Endodermal cell (in vitro differentiated cells): Measurements from ENCODE around the gene GADL1. TPM values are rescaled to one million over a fixed set of nuclear protein-coding genes. Genes with fewer than 3 reads are reported as not detected.

ENCODE experiments used
- DNase-seq: peaks from one replicate; pipeline ENCODE4 v3.0.0-alpha.2; 2017
- H3K27ac ChIP-seq: 2 replicates; pipeline ENCODE4 v1.5.1; 2013; ENCODE audit warnings: mild to moderate bottlenecking, low read depth, low read length, moderate library complexity
- H3K27me3 ChIP-seq: 2 replicates; pipeline ENCODE4 v1.6.1; 2013; ENCODE audit warnings: mild to moderate bottlenecking, low read length, moderate library complexity; ENCODE audit not compliant: insufficient read depth, control insufficient read depth, poor library complexity, severe bottlenecking
- H3K36me3 ChIP-seq: 2 replicates; pipeline ENCODE4 v1.7.0; 2013; ENCODE audit warnings: mild to moderate bottlenecking, low read length, moderate library complexity; ENCODE audit not compliant: control insufficient read depth, insufficient read depth
- H3K4me1 ChIP-seq: one replicate; pipeline ENCODE4 v1.7.0; 2013; ENCODE audit warnings: low read length; ENCODE audit not compliant: control insufficient read depth, insufficient read depth
- H3K4me3 ChIP-seq: 2 replicates; pipeline ENCODE4 v1.5.1; 2013; ENCODE audit warnings: mild to moderate bottlenecking, low read length, moderate library complexity
- H3K9ac ChIP-seq: 2 replicates; pipeline ENCODE4 v1.6.1; 2013; ENCODE audit warnings: mild to moderate bottlenecking, low read length, moderate library complexity; ENCODE audit not compliant: poor library complexity, severe bottlenecking; ENCODE audit errors: extremely low read depth
- H3K9me3 ChIP-seq: 2 replicates; pipeline ENCODE4 v1.6.1; 2013; ENCODE audit warnings: mild to moderate bottlenecking, low read length, moderate library complexity; ENCODE audit not compliant: control insufficient read depth
- H3K27ac Mint-ChIP-seq: 2 replicates; pipeline ENCODE4 v1.8.0; 2020; ENCODE audit warnings: mixed read lengths
- H3K27me3 Mint-ChIP-seq: 2 replicates; pipeline ENCODE4 v1.8.0; 2021; ENCODE audit warnings: mild to moderate bottlenecking, mixed read lengths; ENCODE audit not compliant: insufficient read depth
- H3K36me3 Mint-ChIP-seq: 2 replicates; pipeline ENCODE4 v1.8.0; 2020; ENCODE audit warnings: low read depth, mixed read lengths
- H3K4me1 Mint-ChIP-seq: 2 replicates; pipeline ENCODE4 v1.8.0; 2020; ENCODE audit warnings: mixed read lengths
- H3K4me3 Mint-ChIP-seq: 2 replicates; pipeline ENCODE4 v1.8.0; 2020; ENCODE audit warnings: mild to moderate bottlenecking, moderate library complexity, mixed read lengths
- H3K9me3 Mint-ChIP-seq: 2 replicates; pipeline ENCODE4 v1.8.0; 2020; ENCODE audit warnings: mild to moderate bottlenecking, mixed read lengths
- CTCF ChIP-seq: fragments of 200-600 bp; sonication (generic); conservative IDR thresholded peaks from 2 replicates; pipeline ENCODE4 v1.5.0; 2021; ENCODE audit warnings: antibody characterized with exemption, mild to moderate bottlenecking
- WGBS, 2 experiments: methylation state at CpG; one replicate each; pipeline versions ENCODE4 v1.1.5 to v1.1.7; 2013; ENCODE audit warnings: missing lambda C conversion rate in 2 of 2, mixed read lengths in 1 of 2; ENCODE audit not compliant: insufficient coverage in 1 of 2, insufficient read length in 1 of 2; 5-methylcytosine and 5-hydroxymethylcytosine counted together
- total RNA-seq, 2 donors: library from RNA; stranded (reverse); fragmentation: NEBNext Ultra II Directional in 1 of 2; extraction: Animal tissue kit (Norgen Biotek cat#: 25700) in 1 of 2; gene quantifications; 2 replicates in 1 of 2; 3 replicates in 1 of 2; pipeline ENCODE4 v1.2.1, GENCODE V29; 2021

The GADL1 gene
- total RNA-seq, 2 donors from 2014 or later: 0.11 TPM; not detected in 1

- H3K4me1 Mint-ChIP-seq: no peaks in the 10 kb centered on the region
- 88% methylated on average over 2 of the region's 2 CpGs; no CpG with 5 or more reads in 1 of the 2 experiments for WGBS, 2 experiments
- no peak for DNase-seq
These were observed 164.9 kb downstream of the GADL1 start for GRCh38 chr3:30729512-30729911.

GRCh38 chr3:30728143-30728542 is 166.3 kb downstream of the GADL1 start:
- 93% methylated on average over 4 of the region's 4 CpGs; no CpG with 5 or more reads in 1 of the 2 experiments for WGBS, 2 experiments
- Mint-ChIP-seq H3K4me1 (no peaks in the 10 kb centered on the region), H3K9me3 (no peaks in the 10 kb centered on the region), H3K36me3 (no peaks in the 10 kb centered on the region), H3K27me3 (peaks cover 3% of the 10 kb centered on the region), H3K27ac (no peak overlapping the region), H3K4me3 (no peak overlapping the region)
- no peaks in the 10 kb centered on the region for H3K27me3 ChIP-seq
- no peaks in the 10 kb centered on the region for H3K36me3 ChIP-seq
- H3K4me3 ChIP-seq: no peak overlapping the region
- H3K9ac ChIP-seq: no peak overlapping the region
- peak; percentile 18 for TF ChIP-seq CTCF
- no peaks in the 10 kb centered on the region for H3K9me3 ChIP-seq
- DNase-seq: no peak
- H3K27ac ChIP-seq: no peak overlapping the region
- H3K4me1 ChIP-seq: no peaks in the 10 kb centered on the region

More at GRCh38 chr3:30729512-30729911, 164.9 kb downstream of the GADL1 start:
- Mint-ChIP-seq H3K27ac (no peak overlapping the region), H3K27me3 (no peaks in the 10 kb centered on the region), H3K9me3 (no peaks in the 10 kb centered on the region), H3K4me3 (no peak overlapping the region), H3K36me3 (no peaks in the 10 kb centered on the region)
- Histone ChIP-seq H3K9me3 (no peaks in the 10 kb centered on the region), H3K27ac (no peak overlapping the region), H3K27me3 (no peaks in the 10 kb centered on the region), H3K4me3 (no peak overlapping the region), H3K36me3 (no peaks in the 10 kb centered on the region), H3K9ac (no peak overlapping the region), H3K4me1 (no peaks in the 10 kb centered on the region)
- no peak for TF ChIP-seq CTCF

- no peak for TF ChIP-seq CTCF
- Mint-ChIP-seq H3K9me3 (no peaks in the 10 kb centered on the region), H3K27ac (no peak overlapping the region), H3K27me3 (peaks cover 5% of the 10 kb centered on the region), H3K4me1 (peaks cover 12% of the 10 kb centered on the region), H3K4me3 (no peak overlapping the region), H3K36me3 (no peaks in the 10 kb centered on the region)
- Histone ChIP-seq H3K9me3 (no peaks in the 10 kb centered on the region), H3K36me3 (no peaks in the 10 kb centered on the region), H3K27ac (no peak overlapping the region), H3K4me1 (no peaks in the 10 kb centered on the region), H3K27me3 (no peaks in the 10 kb centered on the region), H3K9ac (no peak overlapping the region), H3K4me3 (no peak overlapping the region)
- DNase-seq: no peak
- 95% methylated on average over 3 of the region's 3 CpGs; no CpG with 5 or more reads in 1 of the 2 experiments for WGBS, 2 experiments
These were observed 169.6 kb downstream of the GADL1 start for GRCh38 chr3:30724863-30725262.
